Caco-2 (cell line): ENCODE results near the gene GIPC2. TPM values are rescaled to one million over a fixed set of nuclear protein-coding genes. Genes with fewer than 3 reads are reported as not detected.

Experiments
- BruUV-seq: library from RNA; stranded (reverse); fragments of 400-500 nt; replicated peaks from 2 replicates; lab custom pipeline; 2021; lab: Mats Ljungman, UMichigan
- CTCF ChIA-PET: fragments of 300-600 bp; sonication (Branson Sonifier 250); formaldehyde crosslinking; loops from one replicate; lab custom pipeline; 2022; ENCODE audit warnings: antibody characterized with exemption; lab: Charles Lee
- POLR2A ChIA-PET: fragments of 300-600 bp; sonication (Branson Sonifier 250); formaldehyde crosslinking; loops from one replicate; lab custom pipeline; 2022; ENCODE audit warnings: antibody characterized with exemption; lab: Charles Lee
- DNase-seq, 2 experiments: peaks; one replicate each; pipeline versions ENCODE4 v3.0.0 to v3.0.0-alpha.2; 2020 to 2022
- H3K27me3 ChIP-seq: replicated peaks from 2 replicates; pipeline ENCODE4 v1.6.0; 2011; ENCODE audit warnings: low read length; ENCODE audit not compliant: control insufficient read depth, insufficient read depth
- H3K36me3 ChIP-seq: 2 replicates; pipeline ENCODE4 v1.5.1; 2011; ENCODE audit warnings: low read length; ENCODE audit not compliant: control insufficient read depth, insufficient read depth
- H3K4me1 ChIP-seq: fragments of 250-450 bp; sonication (Bioruptor Pico); 2 replicates; pipeline ENCODE4 v1.5.1; 2020; ENCODE audit warnings: mild to moderate bottlenecking
- H3K4me3 ChIP-seq: 2 replicates; pipeline ENCODE4 v1.5.1; 2011; ENCODE audit warnings: low read depth, mild to moderate bottlenecking, control low read depth, low read length
- H3K9me3 ChIP-seq: fragments of 250-450 bp; sonication (Bioruptor Pico); 2 replicates; pipeline ENCODE4 v1.5.1; 2020; ENCODE audit warnings: mild to moderate bottlenecking, moderate library complexity
- H3K27ac Mint-ChIP-seq: one replicate; pipeline ENCODE4 v1.8.0; 2022; ENCODE audit warnings: mixed read lengths; ENCODE audit not compliant: unreplicated experiment
- H3K27me3 Mint-ChIP-seq: one replicate; pipeline ENCODE4 v1.8.0; 2022; ENCODE audit warnings: mixed read lengths; ENCODE audit not compliant: insufficient read depth, unreplicated experiment
- H3K36me3 Mint-ChIP-seq: one replicate; pipeline ENCODE4 v1.8.0; 2022; ENCODE audit warnings: mild to moderate bottlenecking, mixed read lengths; ENCODE audit not compliant: insufficient read depth, unreplicated experiment
- H3K4me1 Mint-ChIP-seq: one replicate; pipeline ENCODE4 v1.8.0; 2022; ENCODE audit warnings: low read depth, mixed read lengths; ENCODE audit not compliant: unreplicated experiment
- H3K4me3 Mint-ChIP-seq: one replicate; pipeline ENCODE4 v1.8.0; 2022; ENCODE audit warnings: mild to moderate bottlenecking, moderate library complexity, mixed read lengths; ENCODE audit not compliant: unreplicated experiment
- H3K9me3 Mint-ChIP-seq: one replicate; pipeline ENCODE4 v1.8.0; 2022; ENCODE audit warnings: mixed read lengths; ENCODE audit not compliant: unreplicated experiment
- CTCF ChIP-seq, 2 experiments: fragments of 200-600 bp in 1 of 2; IDR thresholded peaks; 1 replicate in 1 of 2; 2 replicates in 1 of 2; pipeline versions ENCODE4 v1.5.1 to v1.8.0; 2011 to 2022; ENCODE audit warnings: antibody characterized with exemption in 1 of 2, control low read depth in 1 of 2, inconsistent platforms in 1 of 2, low read depth in 1 of 2, low read length in 1 of 2, mild to moderate bottlenecking in 1 of 2, moderate library complexity in 1 of 2; ENCODE audit not compliant: insufficient read depth in 1 of 2, severe bottlenecking in 1 of 2, unreplicated experiment in 1 of 2
- intact Hi-C: fragments of 100-400 bp; cut with micrococcal nuclease; formaldehyde crosslinking; loops from one replicate; pipeline ENCODE4 v1.10.0; 2022; ENCODE audit not compliant: unreplicated experiment
- total RNA-seq: library from RNA; stranded (reverse); gene quantifications from 2 replicates; pipeline ENCODE4 v1.2.3, GENCODE V29; 2022

Gene GIPC2
- total RNA-seq, 1 experiment from 2014 or later, result 4.4 TPM

- no peaks in the 10 kb centered on the region for H3K9me3 ChIP-seq
- no peaks in the 10 kb centered on the region for H3K9me3 Mint-ChIP-seq
- no peaks in the 10 kb centered on the region for H3K27me3 ChIP-seq
- DNase-seq, result no peak
- no peak overlapping the region for H3K4me3 ChIP-seq
- no peak overlapping the region for H3K4me3 Mint-ChIP-seq
- H3K36me3 Mint-ChIP-seq, result no peaks in the 10 kb centered on the region
- intact Hi-C loops, result loop anchor here (10.0 kb wide), 1 partner anchor 183 kb away; no protein-coding TSS in a partner anchor
- POLR2A ChIA-PET, result no interaction called here
- H3K4me1 Mint-ChIP-seq, result no peaks in the 10 kb centered on the region
- H3K36me3 ChIP-seq, result no peaks in the 10 kb centered on the region
- H3K27me3 Mint-ChIP-seq, result no peaks in the 10 kb centered on the region
- no peak overlapping the region for H3K27ac Mint-ChIP-seq
- TF ChIP-seq CTCF (IDR thresholded peaks at IDR 0.05; ENCODE audit: insufficient read depth in 1 of 2, low read depth in 1 of 2, low read length in 1 of 2, severe bottlenecking in 1 of 2, unreplicated experiment in 1 of 2), result no peak
- BruUV-seq, result no TSS peak
- CTCF ChIA-PET, result no interaction called here
- no peaks in the 10 kb centered on the region for H3K4me1 ChIP-seq
Observed at GRCh38 chr1:78141531-78142231, 95.9 kb downstream of the GIPC2 start.

GRCh38 chr1:78142736-78143135 lies 97.0 kb downstream of the GIPC2 start:
- no peak overlapping the region for H3K4me3 Mint-ChIP-seq
- no TSS peak for BruUV-seq
- POLR2A ChIA-PET, result no interaction called here
- CTCF ChIA-PET, result no interaction called here
- H3K4me1 Mint-ChIP-seq, result no peaks in the 10 kb centered on the region
- no peaks in the 10 kb centered on the region for H3K9me3 Mint-ChIP-seq
- H3K27ac Mint-ChIP-seq, result no peak overlapping the region
- H3K27me3 Mint-ChIP-seq, result no peaks in the 10 kb centered on the region
- Histone ChIP-seq H3K4me3 (no peak overlapping the region), H3K36me3 (no peaks in the 10 kb centered on the region), H3K9me3 (no peaks in the 10 kb centered on the region), H3K4me1 (no peaks in the 10 kb centered on the region), H3K27me3 (no peaks in the 10 kb centered on the region)
- intact Hi-C loops, result loop anchor here (10.0 kb wide), 1 partner anchor 182 kb away; no protein-coding TSS in a partner anchor
- no peak for DNase-seq
- H3K36me3 Mint-ChIP-seq, result no peaks in the 10 kb centered on the region
- no peak for TF ChIP-seq CTCF (IDR thresholded peaks at IDR 0.05; ENCODE audit: insufficient read depth in 1 of 2, low read depth in 1 of 2, low read length in 1 of 2, severe bottlenecking in 1 of 2, unreplicated experiment in 1 of 2)

- no peak overlapping the region for H3K27ac Mint-ChIP-seq
- CTCF ChIA-PET, result no interaction called here
- no peaks in the 10 kb centered on the region for H3K27me3 Mint-ChIP-seq
- Histone ChIP-seq H3K36me3 (no peaks in the 10 kb centered on the region), H3K4me3 (no peak overlapping the region), H3K9me3 (no peaks in the 10 kb centered on the region), H3K4me1 (no peaks in the 10 kb centered on the region), H3K27me3 (no peaks in the 10 kb centered on the region)
- no peak for TF ChIP-seq CTCF (IDR thresholded peaks at IDR 0.05; ENCODE audit: insufficient read depth in 1 of 2, low read depth in 1 of 2, low read length in 1 of 2, severe bottlenecking in 1 of 2, unreplicated experiment in 1 of 2)
- BruUV-seq, result no TSS peak
- POLR2A ChIA-PET, result no interaction called here
- no peaks in the 10 kb centered on the region for H3K4me1 Mint-ChIP-seq
- H3K36me3 Mint-ChIP-seq, result no peaks in the 10 kb centered on the region
- no peak for DNase-seq
- intact Hi-C loops, result loop anchor here (10.0 kb wide), 1 partner anchor 182 kb away; no protein-coding TSS in a partner anchor
- no peak overlapping the region for H3K4me3 Mint-ChIP-seq
- no peaks in the 10 kb centered on the region for H3K9me3 Mint-ChIP-seq
Observed at GRCh38 chr1:78143152-78143551, 97.4 kb downstream of the GIPC2 start.
